HG03571 (cell line): ENCODE data around the gene GFPT1.

Experiments used
- ATAC-seq: cut with Tn5 transposase; IDR thresholded peaks from one replicate; pipeline ENCODE4 v1.9.1; 2021; ENCODE audit not compliant: unreplicated experiment

GFPT1 gene

DNA sequence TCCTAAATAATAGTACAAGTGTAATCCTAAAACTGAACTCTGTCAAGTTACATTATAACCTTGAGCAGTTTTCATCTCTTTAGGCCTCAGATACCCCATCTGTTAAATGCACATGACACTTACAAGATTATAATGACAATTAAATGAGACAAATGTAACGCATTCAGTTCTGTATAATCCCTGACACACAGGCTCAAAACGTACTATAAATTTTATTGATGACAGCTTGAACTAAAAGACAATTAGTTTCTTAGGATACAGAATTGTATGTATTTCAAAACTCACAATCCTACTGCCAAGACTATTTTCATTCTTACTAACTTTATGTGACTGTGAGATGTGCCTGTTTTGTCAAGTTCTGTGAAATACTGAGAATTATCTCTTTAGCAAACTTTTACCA lies 56.2 kb downstream of the GFPT1 start:
- ATAC-seq: no peak

- ATAC-seq: no peak
Observed at GRCh38 chr2:69322631-69323030, 64.4 kb downstream of the GFPT1 start.

DNA sequence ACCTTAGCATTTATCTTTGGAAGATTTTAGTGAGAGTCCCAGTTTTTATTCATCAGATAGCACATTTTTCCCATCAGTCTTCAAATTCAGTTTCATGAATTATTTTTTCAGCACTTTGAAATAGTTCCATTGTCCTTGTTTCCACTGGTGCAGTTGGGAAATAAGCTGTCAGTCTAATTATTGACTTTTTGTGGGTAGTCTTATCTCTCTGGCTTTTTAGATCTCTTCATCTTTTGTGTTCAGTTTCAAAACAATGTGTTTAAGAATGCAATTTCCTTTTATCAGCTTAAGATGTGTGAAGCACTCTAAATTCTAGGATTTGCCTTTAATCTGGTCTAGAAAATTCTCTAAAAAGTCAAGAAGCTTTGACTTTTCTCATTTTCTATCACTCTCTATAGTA lies 70.5 kb downstream of the GFPT1 start:
- no peak for ATAC-seq

GRCh38 chr2:69315160-69315761 lies 71.8 kb downstream of the GFPT1 start:
- ATAC-seq: no peak

- ATAC-seq: no peak
Observed at GRCh38 chr2:69311024-69311416, 76.0 kb downstream of the GFPT1 start.

DNA sequence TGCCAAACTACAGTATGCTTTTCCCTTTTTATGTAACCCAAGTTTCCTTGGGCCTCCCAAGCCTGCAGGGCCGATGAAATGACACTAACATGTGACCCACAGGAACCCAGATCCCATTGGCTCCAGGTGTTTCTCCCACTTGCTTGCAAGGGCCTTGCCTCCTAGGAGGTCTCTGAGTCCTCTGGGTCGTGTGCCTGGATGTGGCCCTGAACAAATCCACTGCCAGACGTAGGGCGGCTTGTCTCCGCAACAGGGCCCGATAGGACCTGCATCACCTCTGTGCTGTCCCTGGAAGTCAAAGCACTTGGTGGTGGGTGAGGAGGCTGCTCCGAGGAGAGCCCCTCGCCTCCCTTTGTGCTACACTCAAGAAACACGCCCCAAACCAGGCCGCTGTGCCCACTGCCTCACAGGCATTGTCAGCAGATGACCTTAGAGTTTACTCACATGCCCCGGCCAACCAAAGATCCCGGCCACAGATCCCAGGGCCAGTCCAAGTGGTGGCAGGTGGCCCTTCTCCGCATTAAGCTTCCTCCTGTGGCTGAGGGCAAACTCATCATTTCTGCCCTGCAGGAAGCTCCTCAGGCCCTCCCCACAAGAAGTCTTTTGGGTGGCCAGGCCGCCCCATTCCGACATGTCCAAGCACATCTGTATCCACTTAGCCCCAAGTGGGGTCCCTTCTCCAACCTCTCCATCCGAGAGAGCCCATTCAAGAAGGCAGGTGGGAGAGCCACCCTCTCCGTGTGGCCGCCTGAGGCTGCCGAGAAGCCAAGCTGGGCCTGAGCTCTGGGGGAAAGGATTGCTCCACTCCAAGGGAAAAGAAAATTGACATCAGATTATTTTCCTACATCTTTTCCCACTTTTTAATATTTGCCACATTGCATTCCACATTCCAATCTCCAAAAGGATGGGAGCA lies 76.7 kb downstream of the GFPT1 start:
- ATAC-seq: no peak

DNA sequence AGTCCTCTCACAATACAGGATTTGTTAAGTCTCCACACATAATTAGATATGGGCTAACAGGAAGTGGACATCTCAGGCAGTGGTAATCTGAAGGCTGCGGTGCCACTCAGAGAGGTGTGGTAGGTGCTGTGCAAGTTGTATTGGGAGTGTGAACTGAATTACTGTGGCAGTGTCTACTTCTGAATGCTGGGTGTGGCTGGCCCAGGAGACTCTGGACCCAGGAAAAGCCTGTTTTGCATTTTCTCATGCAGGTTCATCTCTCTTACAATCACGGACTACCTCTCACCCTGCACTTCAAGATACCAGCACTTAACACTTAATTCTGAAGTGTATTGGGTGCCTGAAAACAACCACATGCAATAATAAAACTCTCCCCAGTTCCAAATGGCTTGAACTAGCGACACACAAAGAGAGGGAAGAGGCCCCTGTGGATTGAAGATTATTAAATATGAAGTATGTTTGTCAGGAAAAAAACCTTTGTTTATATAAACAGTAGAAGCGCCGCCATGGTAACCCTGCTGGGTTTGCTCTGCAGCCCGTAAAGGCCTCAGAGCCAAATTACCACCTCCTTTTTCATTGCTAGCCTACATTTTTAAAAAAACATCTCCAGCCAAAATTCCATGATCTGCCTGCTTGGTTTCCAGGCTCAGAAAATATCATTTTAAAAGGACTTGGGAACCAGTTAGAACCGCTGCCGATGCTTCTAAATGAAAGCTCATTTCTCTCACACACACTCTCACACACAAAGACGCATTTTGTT lies 77.5 kb downstream of the GFPT1 start:
- ATAC-seq: no peak

DNA sequence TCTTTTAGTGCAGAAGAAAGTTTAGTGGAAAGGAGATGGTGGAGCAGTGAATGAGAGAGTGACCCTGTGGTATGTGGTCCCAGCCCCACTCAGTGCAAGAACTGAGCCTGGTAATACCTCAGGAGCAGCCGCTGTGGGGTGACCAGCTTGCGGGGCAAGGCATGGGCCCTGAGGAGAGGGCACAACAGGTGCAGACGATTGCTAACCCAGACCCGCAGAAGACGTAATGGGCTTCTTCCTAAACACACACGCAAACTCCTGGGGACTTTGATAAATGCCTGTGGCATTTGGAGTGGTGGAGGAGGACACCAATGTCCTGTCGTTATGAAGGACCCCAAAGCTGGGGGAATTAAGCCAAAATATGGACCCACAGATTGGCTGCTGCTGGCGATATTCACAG lies 78.7 kb downstream of the GFPT1 start:
- no peak for ATAC-seq

DNA sequence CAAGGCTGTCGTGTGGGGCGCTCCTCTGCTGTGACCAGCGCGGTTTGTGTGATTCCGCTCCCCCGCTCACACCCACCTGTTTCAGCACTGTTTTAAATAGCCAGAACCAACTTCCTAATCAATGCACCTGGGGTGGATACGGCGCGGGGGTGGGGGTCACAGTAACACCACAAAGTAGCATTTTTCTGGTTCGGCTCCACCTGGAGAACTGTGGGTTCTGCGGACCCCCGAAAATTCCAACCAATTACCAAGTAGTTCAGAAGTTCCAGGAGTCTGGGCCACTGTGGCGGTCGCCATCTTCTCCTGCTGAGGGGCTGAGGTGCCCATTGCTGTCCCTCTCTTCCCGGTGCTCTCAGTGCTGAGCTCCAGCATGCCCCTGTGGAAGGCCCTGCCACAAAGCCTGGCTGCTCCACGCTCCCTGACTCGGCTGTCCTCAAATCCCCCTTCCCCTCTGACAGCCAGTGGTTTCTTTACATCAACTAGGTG lies 79.4 kb downstream of the GFPT1 start:
- no peak for ATAC-seq

GRCh38 chr2:69306822-69307578 lies 80.0 kb downstream of the GFPT1 start:
- peak; percentile 79 for ATAC-seq

DNA sequence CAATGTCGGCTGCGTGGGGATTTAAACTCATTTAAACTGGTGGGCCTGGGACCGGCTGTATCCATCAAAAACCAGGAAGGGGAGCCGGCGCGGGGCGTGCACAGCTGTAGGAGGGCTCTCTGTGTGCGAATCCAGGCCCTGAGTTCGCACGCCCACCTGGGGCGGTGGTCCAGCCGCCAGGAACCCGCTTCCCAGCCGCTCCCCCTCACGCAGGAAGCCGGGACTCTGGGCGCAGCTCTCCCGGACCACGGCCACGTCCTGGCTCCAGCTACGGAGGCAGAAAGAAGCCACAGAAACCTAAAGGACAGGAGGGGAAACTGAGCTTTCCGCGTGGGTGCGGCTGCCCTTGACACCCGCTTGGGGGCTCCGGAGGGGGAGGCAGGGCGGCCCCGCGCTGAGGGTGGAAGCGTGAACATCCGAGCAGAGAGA lies 80.6 kb downstream of the GFPT1 start:
- no peak for ATAC-seq

DNA sequence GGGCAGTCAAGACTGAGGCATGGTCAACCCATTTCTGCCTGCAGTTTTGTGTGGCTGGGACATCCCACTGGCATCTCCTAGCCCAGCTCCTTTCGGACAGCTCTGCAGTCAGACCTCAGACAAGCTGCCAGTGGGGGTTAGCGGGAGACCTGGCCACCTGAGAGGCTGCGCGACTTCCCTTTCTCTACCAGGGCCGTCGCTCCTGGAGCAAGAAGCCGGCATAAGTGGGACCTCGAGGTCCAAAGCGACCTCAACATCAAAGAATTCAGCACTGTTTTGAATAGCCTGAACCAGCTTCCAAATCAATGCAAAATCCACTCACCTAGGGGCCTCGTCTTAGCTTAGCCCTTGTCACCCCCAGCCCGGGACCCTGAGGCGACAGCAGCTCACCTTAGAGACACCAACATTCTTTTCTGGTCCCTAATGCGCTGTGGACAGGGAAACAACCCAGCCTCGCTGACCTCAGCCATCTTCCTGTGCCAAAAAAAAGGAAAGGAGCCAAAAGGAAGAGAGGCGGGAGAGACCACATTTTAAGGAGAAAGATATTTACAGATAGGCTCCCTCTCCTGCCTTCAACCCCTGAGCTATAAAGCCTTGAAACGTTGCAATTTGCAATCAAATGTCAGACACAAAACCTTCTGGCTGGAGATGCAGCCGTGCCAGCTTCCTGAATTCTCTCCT lies 81.2 kb downstream of the GFPT1 start:
- ATAC-seq: no peak

DNA sequence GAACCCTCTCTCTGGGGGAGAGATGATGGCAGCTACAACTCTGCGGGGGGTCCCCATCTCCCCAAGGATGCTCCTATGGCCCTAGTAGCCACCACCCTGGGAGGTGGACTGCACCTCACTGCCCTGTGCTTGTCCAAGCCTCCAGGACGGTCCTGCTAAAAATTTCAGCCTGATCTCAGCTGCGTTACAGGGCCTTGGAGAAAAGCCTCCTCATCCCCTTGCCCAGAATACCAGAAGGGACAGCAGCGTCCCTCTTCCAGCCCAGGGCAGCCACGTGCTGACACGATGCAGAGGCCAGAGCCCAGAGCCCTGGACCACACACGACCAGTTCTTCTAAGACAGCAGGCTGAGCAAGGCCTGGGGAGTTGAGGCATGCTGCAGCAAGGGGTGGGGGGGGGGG lies 81.9 kb downstream of the GFPT1 start:
- ATAC-seq: no peak

GRCh38 chr2:69304656-69305055 lies 82.4 kb downstream of the GFPT1 start:
- no peak for ATAC-seq

DNA sequence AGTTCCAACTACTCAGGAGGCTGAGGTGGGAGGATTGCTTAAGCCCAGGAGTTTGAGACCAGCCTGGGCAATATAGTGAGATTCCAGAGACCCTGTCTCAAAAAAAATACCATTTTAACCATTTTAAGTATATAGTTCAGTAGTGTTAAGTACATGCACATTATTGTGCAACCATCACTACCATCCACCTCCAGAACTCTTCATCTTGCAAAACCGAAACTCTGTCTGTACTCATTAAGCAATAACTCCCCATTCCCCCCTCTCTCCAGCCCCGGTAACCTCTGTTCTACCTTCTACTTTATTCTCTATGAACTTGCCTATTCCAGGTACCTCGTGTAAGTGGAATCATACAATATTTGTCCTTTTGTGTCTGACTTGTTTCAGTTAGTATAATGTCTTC lies 86.4 kb downstream of the GFPT1 start:
- ATAC-seq: no peak

DNA sequence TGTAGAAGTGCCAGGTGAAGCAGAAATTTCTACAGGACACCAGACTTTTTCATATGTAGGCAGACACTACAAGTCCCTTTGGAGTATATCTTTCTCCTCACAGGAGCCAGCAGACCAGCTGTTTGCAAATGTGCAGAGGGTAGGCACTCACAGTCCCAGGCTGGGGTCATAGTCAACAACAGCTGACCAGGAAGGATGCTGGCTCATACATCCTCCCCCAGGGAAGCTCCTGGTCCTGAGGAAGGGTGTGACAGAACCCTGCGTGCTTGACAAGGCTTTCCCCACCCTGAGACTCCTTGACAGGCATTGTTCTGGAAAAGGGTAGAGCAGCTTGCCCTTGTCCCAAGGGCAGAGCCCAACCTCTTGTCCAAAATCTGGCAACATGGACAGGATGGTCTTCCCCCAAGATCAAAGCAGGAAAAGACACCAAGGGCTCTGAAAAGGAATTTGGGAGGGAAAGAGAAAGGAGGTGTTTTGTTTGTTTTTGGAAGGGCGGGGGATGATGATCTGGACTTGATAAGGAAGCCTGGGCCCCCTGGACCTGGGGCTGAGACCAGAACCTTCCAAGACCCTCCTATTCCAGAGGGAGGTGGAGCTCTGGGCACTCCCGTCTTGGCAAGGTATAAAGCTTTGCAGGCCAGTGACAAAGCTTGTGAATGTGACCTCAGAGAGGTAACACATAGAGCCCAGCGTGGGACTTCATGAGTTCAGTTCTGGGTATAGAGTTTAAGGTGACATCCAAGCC lies 87.1 kb downstream of the GFPT1 start:
- no peak for ATAC-seq

GRCh38 chr2:69298862-69299261 lies 88.2 kb downstream of the GFPT1 start:
- no peak for ATAC-seq

- no peak for ATAC-seq
Observed at GRCh38 chr2:69298261-69298660, 88.8 kb downstream of the GFPT1 start.

GRCh38 chr2:69297216-69297615 lies 89.8 kb downstream of the GFPT1 start:
- ATAC-seq: no peak

DNA sequence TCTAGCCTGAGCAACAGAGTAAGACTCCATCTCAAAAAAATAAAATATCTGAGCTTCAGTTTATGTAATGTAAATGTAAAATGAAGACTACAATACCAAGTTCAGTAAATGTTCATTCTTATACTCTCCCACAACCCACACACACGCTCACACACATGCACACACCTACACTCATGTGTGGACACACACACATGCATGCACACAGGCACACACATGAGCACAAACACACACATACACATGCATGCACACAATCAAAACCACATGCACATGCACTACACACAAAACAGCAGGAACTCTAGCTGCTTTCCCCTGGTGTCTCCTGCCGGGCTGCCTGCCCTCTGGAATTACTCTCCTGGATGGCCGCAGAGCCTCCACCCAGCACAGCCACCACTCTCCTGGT lies 90.6 kb downstream of the GFPT1 start:
- ATAC-seq: no peak
